Gastrocnemius medialis (tissue), 4 donors: ENCODE results near the gene HS3ST5.

ENCODE experiments used
- CTCF ChIP-seq, 5 experiments: fragments of 450-650 bp in 3 of 5; fragments of 200-600 bp in 2 of 5; sonication (generic) in 2 of 5; IDR thresholded peaks in 4 of 5; conservative IDR thresholded peaks in 1 of 5; 1 replicate in 4 of 5; 2 replicates in 1 of 5; pipeline ENCODE4 v1.5.1; 2016 to 2019; ENCODE audit warnings: antibody characterized with exemption in 5 of 5, mild to moderate bottlenecking in 3 of 5, moderate library complexity in 3 of 5
- POLR2A ChIP-seq, 2 donors: fragments of 450-650 bp; IDR thresholded peaks; one replicate each; pipeline ENCODE4 v1.6.1; 2017; ENCODE audit warnings: antibody characterized with exemption in 2 of 2, mild to moderate bottlenecking in 2 of 2, moderate library complexity in 2 of 2

- no peak for TF ChIP-seq CTCF (IDR thresholded peaks at IDR 0.05 in 4 of 5, conservative IDR thresholded peaks at IDR 0.05 in 1 of 5)
- TF ChIP-seq POLR2A (IDR thresholded peaks at IDR 0.05): no peak
These were observed 303.0 kb downstream of the HS3ST5 start for GRCh38 chr6:114039841-114040240.
